ENCODE data around the gene UROS. TPM values are rescaled to one million over a fixed set of nuclear protein-coding genes. Genes with fewer than 3 reads are reported as not detected.

The UROS gene
- polyA plus RNA-seq, 3 donors: 54.1 to 67.3 (median 57.8) TPM

- peak in 2 of 11 donors; percentile 3 to 8 for DNase-seq (ENCODE audit: extremely low read depth in 1 of 11, low read depth in 9 of 11, low spot score in 4 of 11)
Observed at GRCh38 chr10:125844751-125845221, 21.7 kb upstream of the UROS start.

DNA sequence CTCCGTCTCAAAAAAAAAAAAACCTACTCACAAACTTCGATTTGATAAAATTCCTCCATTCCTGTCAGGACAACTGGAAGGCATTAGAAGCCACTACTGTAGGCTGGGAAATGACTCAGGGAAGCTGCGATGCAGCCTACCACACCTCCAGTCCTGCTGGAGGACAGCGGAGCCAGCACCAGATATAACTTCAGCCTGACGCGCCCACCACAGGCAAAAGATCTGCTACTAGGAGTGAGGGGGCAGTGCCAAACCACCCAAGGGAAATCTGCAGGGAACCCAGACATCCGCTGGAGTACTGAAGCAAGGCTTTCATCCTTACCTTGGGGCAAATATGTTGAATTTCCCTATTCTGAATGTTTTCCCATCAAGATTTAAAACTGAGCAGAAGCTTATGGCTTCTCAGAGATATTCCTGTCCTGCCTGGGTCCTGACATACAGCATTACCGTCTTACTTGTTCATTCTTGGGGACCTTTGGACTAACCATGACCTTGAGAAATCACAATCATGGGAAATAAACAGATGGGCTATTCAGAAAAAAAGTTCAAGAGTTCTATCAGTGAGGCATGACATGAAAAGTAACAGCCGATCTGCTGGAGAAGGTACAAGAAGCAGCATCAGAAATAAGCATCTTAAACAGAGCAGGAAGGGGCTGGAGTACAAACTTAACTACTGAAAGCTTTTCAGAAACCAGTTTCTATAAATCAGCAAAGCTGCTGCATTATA is 20.7 kb upstream of the UROS start:
- no peak for DNase-seq (ENCODE audit: extremely low read depth in 1 of 11, low read depth in 9 of 11, low spot score in 4 of 11)

GRCh38 chr10:125840955-125841354 is 17.9 kb upstream of the UROS start:
- DNase-seq (ENCODE audit: extremely low read depth in 1 of 11, low read depth in 9 of 11, low spot score in 4 of 11): no peak

- no peak for DNase-seq (ENCODE audit: extremely low read depth in 1 of 11, low read depth in 9 of 11, low spot score in 4 of 11)
Observed at GRCh38 chr10:125840406-125840805, 17.3 kb upstream of the UROS start.

- DNase-seq (ENCODE audit: extremely low read depth in 1 of 11, low read depth in 9 of 11, low spot score in 4 of 11): no peak
Observed at GRCh38 chr10:125838802-125839575, 15.9 kb upstream of the UROS start.

GRCh38 chr10:125836746-125837145 is 13.7 kb upstream of the UROS start:
- no peak for DNase-seq (ENCODE audit: extremely low read depth in 1 of 11, low read depth in 9 of 11, low spot score in 4 of 11)

DNA sequence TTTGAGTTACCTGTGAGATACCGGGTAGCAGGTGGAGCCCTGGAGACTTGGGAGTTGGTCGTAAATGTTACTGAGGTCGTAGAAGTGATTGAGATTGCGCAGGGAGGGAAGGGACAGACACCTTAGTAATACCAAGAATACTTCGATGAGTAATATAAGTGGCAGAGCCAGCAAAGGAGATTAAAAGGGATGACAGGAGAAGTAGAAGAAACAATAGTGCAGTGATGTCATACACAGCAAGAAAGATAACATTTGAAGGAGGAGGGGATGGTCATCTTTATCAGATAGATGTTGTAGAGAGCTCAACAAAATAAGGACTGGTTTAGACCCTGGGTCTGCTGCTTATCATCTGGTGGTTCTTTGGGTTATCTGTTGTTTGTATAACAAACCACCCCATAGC is 5.3 kb upstream of the UROS start:
- no peak for DNase-seq (ENCODE audit: extremely low read depth in 1 of 11, low read depth in 9 of 11, low spot score in 4 of 11)

DNA sequence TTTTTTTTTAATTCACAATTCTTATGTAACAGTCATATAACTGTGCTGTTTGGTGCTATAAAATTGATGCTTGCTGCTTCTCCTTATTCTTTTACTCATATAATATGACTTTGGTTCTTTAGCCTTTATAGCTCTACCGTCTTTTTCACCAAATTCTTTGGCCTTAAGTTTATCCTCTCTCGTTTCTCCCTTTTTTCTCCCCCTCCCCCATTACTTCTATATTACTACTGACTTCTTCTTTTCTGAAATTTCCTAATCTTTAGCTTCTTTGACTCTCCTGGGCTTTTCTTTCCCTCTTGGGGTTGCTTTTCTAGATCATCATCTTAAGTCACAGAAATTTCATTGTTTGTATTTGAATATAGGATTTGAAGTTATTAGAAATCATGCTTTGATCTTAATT is 4.1 kb upstream of the UROS start:
- DNase-seq (ENCODE audit: extremely low read depth in 1 of 11, low read depth in 9 of 11, low spot score in 4 of 11): no peak

GRCh38 chr10:125824736-125825135 is 1.7 kb upstream of the UROS start:
- no peak for DNase-seq (ENCODE audit: extremely low read depth in 1 of 11, low read depth in 9 of 11, low spot score in 4 of 11)

DNA sequence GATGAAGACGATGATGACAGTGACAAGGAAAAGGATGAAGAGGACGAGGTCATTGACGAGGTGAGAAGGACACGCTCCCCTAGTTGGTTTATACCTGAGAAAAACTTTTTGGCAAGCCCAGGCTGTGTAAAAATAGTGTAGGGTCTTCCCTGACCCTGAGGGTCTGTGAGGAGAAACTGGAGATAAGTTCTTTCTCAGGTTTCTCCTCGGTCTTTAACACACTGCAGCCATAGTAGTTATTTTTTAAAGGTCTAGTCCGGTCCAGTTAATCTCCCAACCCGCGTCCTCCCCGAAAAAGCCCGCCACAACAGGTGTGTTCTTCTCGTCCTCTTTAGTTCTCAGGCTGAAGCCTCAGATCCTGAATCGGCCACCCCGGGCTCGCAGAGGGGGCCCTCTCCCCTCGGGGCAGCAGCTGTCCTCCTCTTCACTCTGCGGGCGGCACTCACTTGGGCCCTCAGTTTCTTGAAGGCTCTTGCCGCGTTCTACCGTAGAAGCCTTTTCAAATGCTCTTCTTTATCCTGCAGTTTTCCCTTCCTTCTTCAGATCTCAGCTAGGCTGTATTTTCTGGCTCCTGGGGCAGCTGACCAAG is 699 bp upstream of the UROS start:
- peak in 1 of 11 donors; percentile 1 for DNase-seq (ENCODE audit: extremely low read depth in 1 of 11, low read depth in 9 of 11, low spot score in 4 of 11)

DNA sequence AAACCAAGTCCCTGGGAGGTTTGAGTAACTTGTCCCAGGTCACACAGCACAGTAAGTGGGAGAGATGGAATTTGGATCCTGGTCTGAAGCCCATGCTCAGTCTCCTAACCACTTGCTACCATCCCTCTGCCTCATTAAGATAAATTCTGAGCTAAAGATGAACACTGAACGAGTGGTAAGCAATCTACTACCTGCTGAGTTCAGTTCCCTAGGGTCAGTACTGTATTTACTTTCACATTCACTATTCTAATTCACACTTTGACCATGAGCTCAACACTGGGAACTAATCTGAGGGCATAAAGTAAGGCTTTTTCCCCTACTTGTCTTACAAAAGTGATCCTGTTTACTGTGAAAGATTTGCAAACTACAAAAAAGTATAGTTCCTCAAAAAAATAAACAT is 2.4 kb downstream of the UROS start:
- DNase-seq (ENCODE audit: extremely low read depth in 1 of 11, low read depth in 9 of 11, low spot score in 4 of 11): no peak

DNA sequence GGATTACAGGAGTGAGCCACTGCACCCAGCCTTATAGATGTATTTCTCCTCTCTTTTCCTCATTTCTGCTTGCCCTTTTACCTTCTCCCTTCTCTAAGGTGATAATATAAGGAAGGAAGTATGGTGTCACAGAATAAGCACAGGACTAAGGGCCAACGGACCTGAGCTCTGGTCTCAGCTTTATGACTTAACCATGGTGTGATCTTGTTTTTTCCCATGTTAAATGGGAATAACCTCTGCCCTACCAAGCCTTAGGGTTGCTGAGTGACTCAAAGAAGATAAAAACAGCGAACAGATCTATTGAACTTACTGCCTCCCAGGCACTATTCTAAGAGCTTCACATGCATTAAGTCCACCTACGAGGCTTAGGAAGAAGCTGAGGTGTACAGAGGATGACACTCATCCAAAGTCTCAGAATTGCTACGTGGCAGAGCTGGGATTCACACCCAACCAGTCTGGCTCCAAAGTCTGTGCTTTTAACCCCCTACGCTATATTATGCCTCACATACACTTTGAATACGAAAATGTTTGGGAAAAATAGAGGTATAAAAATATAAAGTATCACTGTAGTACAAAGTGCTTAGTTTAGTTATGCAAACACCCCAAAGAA is 5.6 kb downstream of the UROS start:
- no peak for DNase-seq (ENCODE audit: extremely low read depth in 1 of 11, low read depth in 9 of 11, low spot score in 4 of 11)

- no peak for DNase-seq (ENCODE audit: extremely low read depth in 1 of 11, low read depth in 9 of 11, low spot score in 4 of 11)
Observed at GRCh38 chr10:125816548-125816947, 6.5 kb downstream of the UROS start.

- DNase-seq (ENCODE audit: extremely low read depth in 1 of 11, low read depth in 9 of 11, low spot score in 4 of 11): no peak
Observed at GRCh38 chr10:125815764-125816163, 7.3 kb downstream of the UROS start.

- DNase-seq (ENCODE audit: extremely low read depth in 1 of 11, low read depth in 9 of 11, low spot score in 4 of 11): peak in 5 of 11 donors; percentile 1 to 18 (median 9)
Observed at GRCh38 chr10:125812128-125812750, 10.8 kb downstream of the UROS start.

- no peak for DNase-seq (ENCODE audit: extremely low read depth in 1 of 11, low read depth in 9 of 11, low spot score in 4 of 11)
Observed at GRCh38 chr10:125811251-125811650, 11.8 kb downstream of the UROS start.

GRCh38 chr10:125808047-125808446 is 15.0 kb downstream of the UROS start:
- DNase-seq (ENCODE audit: extremely low read depth in 1 of 11, low read depth in 9 of 11, low spot score in 4 of 11): no peak

- DNase-seq (ENCODE audit: extremely low read depth in 1 of 11, low read depth in 9 of 11, low spot score in 4 of 11): no peak
Observed at GRCh38 chr10:125802739-125803138, 20.3 kb downstream of the UROS start.

DNA sequence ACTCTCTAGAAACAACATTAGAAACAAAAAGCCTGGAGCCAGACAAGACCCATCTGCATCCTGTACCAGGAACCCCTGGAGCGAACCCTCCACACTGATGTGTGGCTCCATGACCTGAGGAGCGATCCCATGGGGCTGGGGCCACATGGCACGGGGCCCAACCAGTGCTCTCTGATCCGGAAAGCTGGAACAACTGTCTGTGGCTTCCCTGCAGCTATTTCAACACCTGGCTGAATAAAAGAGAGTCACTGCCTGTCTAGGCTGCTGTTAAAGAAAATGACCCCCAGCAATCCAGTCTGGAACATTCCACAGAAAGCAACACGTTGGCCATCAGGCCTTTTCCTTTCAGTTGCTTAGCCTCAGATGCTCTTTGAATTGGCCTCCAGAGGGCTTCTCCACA is 20.9 kb downstream of the UROS start:
- no peak for DNase-seq (ENCODE audit: extremely low read depth in 1 of 11, low read depth in 9 of 11, low spot score in 4 of 11)

Measured in renal cortex interstitium (tissue), 11 donors.